SKM-1 treated with dmso at 0.1 percent for 144 hours (cell line): ENCODE data around the gene EZH2.

Source experiments
- DNase-seq: peaks from one replicate; lab custom pipeline; 2025; ENCODE audit not compliant: unreplicated experiment; lab: John Stamatoyannopoulos, UW

EZH2 gene

DNA sequence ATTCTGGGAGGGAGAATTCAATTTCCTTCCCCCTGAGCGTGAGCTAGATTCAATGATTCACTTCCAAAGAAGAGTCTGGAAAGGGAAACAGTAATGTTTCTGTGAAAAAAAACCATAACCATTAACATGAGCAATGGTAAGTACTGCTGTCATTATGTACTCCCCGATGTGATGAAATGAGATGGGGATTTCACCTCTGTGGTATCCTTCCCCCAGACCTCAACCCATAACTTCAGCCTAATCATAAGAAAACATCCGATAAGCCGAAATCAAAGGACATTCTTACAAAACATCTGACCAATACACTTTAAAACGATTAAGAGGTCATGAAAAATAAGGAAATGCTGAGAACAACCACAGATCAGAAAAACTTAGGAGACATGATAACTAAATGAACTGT, 27.2 kb downstream of the EZH2 start:
- DNase-seq = no peak

DNA sequence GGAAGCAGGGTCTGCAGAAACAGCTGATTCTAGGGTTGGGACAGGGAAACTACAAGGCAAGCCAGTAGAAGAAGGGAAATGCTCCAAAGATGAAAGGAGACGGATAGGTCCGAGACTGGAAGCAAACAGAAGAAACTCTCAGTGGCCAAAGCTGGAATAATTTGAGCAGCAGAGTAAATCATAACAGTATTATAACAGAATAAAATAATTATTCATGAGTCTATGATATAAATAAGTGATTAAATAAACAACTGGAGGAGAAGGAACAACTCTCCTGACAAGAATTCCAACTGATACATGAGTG, 27.6 kb downstream of the EZH2 start:
- no peak for DNase-seq

DNA sequence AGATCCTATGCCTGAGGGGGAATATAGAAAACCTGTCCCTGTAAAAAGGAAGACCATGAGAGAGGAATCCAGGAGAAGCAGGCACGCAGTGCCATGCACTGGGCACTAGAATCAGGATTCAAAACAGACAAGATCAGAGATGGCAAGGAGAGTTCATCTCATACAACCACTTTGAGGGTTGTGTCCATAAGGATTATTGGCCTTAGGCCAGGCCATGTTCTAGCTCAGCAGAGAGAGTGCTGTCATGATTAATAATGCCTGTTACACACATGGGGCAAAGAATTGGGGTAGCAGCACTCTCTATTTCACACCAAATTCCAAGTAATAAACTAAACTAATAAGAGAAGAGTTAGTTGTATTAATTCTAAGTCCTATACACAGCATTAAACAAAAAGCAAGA, 29.1 kb downstream of the EZH2 start:
- no peak for DNase-seq

DNA sequence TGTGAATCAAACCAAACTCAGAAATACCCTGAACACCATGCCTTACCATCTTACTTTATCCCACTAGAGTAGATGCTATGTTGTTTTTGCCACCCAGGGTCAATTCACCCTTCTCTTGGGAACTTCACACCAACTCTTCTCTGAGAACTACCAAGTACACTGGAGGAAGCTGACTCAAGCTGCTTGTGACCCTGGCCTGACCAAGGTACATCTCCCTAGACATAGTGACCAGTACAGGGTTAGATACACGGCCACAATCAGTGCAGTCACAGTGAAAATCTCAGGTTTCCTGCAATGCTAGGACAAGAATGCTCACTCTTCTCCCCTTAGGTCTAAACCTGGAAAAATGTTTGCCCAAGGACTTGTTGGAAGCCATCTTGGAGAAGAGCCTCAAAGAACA, 31.8 kb downstream of the EZH2 start:
- no peak for DNase-seq

DNA sequence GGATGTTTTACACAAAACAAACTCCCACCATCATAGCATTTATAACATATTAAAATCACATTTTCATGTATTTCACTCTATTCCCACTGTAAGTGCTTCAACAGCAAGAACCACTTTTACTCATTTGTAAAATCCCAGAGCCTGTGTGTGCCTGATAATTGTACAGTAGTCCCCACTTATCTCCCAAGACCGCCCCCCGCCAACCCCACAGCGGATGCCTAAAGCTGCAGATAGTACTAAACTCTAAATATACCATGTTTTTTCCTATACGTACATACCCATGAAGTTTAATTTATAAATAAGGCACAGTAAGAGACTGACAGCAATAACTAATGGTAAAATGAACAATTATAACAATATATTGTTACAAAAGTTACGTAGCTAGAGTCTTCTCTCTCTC, 33.5 kb downstream of the EZH2 start:
- DNase-seq = no peak

DNA sequence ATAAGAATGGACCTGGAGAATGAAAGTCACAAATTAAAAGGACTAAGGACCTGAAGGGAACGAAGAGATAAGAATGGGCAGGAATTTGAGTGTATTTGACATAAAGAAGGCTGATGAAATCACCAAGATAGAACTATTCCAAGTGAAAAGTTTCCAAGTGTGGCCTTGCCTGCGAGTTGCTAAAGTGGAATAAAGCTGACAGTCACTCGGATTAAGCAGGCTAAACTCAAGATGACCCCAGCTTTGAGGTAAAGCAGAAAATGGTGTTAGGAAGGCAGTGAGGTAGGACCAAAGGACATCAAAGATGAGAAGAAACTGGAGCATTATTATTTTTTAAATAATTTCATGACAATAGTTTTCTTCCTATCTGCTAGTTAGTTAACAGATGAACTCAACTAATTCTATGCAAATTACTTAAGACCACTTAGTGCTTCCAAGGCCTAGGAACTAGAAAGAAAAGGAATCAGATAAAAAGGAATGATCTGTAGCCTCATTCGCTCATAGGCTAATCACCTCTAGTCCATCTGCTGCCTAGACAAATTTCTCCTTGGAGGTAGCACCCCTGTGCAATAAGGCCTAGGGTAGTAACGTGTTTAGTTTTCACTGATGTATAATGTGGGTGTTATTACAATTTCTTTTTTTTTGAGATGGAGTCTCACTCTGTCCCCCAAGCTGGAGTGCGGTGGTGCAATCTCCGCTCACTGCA, 34.5 kb downstream of the EZH2 start:
- no peak for DNase-seq

DNA sequence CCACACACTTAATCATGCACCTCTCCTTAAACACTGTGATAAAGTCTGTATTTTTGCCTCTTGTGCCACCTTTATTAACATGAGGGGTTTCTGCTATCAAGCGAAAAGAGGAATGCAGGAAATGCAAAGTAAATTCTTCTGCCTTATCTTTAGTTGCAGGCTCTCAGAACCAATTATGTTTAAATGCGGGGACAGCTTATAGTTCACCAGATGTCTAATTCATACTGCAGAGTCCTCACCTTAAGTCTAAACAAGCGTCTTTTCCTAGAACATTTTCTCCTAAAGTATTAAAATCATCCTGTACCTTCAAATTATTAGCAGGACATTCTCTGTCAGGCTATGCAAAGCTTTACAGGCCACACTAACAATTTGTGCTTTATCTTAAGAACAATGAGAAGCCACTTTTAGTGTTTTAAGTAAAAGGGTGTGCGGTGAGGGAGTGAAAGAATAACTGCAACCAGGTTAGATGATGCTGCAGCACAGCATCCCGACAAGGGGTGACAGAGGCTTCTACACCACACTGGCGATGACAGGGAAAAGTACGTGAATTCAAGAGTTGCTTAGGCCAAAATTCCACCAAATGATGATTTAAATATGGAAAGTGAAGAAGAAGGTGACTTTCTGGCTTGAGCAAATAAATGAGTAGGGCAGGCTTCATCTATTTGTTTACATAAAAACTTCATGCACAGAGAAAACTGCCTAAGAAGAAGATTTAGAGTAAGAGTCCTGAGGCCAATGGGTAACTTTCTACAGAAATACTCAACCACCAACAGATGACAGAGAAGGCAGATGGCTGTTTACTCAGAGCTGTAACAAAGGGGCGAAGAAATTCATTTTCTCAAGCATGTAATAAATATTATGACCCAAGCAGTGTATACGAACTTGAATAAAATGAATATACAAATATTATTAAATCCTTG, 36.0 kb downstream of the EZH2 start:
- no peak for DNase-seq

DNA sequence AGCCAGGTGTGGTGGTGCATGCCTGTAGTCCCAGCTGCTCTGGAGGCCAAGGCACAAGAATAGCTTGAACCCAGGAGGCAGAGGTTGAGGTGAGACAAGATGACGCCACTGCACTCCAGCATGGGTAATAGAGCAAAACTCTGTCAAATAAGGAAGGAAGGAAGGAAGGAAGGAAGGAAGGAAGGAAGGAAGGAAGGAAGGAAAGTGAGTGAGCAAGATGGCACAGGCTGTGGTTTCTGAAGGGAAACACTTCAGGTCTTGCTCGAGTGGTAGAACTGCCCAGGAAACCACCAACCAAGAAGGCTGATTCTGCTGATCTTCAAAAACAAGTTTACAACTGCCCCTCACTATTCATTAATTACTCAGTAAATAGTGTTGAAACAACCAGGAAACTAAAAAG, 45.2 kb downstream of the EZH2 start:
- no peak for DNase-seq

DNA sequence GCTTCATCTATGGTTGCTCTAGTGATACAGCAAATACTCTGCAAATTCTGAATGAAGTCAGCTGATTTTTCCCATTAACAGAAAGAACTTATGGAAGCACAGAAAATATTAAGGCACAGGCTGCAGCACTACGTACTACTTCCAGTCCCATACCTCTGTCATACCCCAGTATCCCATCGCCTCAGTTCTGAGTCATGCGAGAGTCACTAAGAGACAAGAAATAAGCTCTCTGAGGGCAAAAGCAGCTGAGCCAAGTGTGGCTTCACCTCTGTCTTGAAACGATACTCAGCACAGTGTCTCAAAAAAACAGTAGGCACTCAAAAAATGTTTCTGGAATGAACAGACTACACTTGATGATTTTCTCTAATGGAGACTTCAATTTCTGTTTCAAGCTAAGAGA, 48.2 kb downstream of the EZH2 start:
- no peak for DNase-seq

DNA sequence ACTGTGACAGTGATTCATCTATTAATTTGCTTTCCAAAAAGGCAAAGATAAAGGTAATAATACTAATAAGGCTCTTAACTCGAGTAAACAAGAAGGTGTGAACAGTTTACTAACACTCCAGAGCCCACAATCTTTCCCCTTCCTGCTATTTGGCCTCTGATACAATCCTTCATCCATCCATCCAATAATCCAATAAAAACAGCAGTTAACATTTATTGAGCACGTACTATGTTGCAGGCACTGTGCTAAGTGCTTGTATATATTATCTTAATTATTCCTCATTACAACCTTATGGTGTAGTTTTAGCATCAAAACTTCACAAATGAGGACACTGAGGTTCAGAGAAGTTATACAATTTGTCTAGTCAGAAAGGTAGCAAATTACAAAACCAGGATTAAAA, 49.5 kb downstream of the EZH2 start:
- DNase-seq = no peak

DNA sequence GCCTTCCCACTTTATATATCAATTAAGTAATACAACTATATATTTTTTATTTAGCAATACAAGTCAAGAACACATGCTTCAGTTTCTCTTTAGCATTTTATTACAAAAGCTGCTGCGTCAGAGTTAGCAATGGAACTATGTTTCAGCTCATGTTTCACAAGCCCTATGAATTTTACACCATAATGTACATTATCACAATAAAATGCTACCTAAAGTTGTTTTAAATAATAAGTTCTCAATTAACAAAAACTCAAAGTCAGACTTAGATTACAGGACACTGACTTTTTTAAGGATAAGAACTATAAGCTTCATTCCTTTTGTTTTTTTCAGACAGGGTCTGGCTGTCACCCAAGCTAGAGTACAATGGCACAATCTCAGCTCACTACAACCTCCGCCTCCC, 52.3 kb downstream of the EZH2 start:
- no peak for DNase-seq

DNA sequence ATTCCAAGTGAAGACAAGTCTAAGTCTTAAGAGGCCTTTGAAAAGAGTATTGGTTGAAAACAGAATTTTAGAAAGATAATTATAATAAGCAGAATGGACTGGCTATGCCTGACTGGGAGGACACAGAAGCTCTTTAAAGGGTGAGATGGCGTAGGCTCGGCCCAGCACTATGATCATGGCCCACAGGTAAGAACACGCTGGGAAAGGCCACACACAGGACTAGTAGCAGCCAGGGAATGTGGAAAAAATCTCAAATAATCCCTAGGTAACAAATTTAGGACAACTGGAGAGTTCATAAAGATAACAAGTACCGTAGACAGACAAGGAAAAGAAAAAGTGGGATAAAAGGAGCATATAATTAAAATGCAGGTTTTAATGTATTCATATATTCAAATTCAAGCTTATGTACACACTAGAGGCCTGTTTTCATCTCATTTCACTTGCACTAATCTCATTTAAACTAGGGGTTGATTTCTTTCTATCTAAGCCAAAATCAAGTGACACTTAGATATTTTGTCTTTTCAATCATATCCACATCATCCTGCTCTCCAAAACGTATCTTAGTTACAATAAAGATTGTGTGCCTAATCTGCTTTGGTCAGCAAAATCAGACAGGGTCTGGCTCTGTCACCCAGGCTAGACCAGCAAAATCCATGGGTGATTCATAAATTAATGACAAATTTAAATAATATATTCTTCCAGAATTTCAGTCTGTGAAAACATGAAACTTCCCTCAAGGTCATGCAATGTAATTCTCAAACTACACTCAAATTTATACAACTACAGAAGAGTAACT, 53.0 kb downstream of the EZH2 start:
- no peak for DNase-seq

DNA sequence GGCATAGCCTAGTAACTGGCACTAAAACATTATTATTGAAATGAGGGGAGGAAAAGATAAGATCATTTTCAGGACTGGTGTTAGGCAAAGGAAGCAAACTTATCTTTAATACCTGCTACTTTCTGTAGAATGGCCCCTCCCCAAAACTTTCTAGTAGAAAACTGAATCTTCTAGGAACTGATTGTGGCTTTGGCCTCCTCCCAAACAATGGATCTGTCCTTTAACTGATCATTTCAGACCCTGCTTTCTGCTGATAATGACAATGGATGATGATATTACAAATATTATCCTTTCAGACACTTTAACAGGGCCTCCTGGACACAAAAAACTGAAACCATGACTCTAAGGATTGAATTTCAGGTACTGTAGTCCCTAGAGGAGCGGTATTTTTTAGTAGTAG, 55.1 kb downstream of the EZH2 start:
- no peak for DNase-seq

DNA sequence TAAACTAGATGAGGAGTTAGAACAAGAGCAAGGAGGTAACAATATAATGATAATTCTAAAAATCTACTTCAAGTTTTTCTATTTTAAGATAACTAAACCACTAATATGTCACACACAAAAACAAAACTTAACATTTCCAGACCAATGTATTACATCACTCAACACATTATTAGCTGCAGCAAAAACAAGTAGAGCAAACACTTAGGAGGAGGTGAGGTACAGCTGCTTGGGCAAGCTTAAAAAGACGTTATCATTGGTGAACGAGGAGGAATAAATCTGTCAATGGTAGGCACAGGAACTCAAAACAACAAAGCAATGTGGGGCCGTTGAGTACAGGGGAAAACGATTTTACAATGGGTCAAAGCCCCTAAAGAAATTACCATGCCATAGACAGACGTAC, 58.8 kb downstream of the EZH2 start:
- DNase-seq = no peak

DNA sequence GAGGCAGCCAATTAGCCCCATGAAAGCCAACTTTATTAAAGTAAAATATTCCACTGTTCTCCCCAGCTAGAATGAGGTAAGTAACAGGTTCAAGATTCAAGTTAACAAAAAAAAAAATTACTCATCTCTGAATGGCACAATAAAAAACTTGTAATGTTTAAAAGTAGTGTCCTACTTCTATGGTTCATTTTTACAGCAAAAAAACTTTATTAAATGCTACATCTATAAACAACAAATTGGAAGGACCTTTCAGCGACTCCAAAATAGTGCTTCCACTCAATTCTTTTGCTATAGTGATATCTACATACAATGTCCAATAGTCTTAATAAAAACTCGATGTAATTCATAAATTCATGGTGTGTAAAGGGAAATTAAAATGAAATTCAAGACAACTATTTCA, 59.2 kb downstream of the EZH2 start:
- no peak for DNase-seq

DNA sequence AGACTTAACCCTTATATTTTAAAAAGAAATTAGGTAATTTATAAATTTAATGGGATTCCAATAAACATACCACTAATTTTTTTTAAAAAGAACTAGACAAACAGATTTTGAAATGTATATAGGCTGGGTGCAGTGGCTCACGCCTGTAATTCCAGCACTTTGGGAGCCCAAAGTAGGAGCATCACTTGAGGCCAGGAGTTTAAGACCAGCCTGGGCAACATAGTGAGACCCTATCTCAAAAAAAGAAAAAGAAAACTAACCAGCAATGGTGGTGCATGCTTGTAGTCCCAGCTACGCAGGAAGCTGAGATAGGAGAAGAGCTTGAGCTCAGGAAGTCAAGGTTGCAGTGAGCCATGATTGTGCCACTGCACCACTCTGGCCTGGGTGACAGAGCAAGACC, 62.7 kb downstream of the EZH2 start:
- DNase-seq = no peak

DNA sequence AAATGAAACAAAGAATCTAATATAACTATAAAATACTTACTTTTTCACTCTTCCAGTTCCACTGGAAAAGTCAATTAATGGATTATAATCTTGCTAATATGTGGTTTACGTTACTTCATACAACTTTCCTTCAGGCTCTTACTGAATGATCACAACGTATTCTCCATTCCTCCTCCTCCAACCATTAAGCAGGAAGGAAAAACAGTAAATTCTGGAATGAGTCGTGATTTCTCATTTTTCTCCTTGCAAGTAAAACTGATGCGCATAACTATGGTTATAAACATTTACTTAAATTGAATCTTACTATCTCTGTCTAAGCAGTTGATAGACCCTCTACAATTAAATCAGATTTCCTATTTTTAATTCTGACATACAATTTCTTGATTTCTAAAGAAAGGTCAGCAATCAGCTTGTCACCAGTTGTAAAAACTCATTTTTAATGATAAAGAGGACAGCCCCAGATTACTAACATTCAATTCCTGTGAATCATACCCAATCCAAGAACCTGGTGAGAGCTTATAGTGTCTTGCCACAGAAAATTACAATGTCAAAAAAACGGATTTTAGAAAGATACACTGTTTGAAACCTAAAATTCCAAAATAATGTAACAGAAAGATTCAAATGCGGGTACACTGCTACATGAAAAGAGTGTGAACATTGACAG, 64.3 kb downstream of the EZH2 start:
- no peak for DNase-seq

DNA sequence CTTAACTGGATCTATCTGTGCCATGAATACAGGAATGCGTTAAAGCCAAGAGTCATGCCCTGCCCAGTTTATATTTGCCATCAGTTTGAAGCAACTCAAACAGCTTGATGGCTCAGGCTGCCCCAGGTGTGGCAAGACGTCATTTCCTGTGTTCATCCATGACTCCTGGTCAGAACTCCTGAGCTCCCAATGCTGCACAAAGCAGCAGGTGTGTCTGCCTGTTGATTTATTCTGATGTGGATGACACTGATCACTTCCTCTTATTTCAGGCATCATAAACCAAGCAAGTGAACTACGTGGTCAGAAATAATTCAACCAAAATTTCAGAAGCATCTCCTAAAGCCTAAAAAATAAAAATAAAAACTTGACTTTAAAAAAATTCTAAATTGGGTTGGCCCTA, 68.5 kb downstream of the EZH2 start:
- no peak for DNase-seq

DNA sequence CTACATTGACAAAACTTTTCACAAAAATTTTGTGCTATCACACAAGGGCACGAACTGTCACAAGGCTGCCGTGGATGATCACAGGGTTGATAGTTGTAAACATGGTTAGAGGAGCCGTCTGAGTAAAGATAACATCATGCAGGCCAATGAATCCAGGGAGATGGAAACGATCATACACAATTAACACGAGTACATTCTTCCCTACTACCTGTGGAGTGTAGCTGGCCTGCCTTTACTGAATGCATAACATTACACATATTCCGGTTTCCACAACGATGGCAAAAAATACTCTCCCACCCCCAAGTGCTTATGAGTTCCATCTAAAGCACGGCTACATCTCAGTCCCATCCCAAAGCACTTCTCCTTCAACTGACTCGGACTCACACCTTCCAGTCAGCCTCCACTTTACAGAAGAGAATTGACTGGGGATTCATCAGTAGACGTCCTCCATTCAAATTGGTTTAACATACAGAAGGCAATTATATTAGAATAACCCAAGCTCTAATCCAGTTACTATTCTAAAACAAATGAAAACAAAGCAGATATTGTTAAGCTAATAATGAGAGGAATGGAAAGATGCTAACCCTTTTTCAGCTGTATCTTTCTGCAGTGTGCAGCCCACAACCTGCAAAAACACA, 69.0 kb downstream of the EZH2 start:
- DNase-seq = no peak

DNA sequence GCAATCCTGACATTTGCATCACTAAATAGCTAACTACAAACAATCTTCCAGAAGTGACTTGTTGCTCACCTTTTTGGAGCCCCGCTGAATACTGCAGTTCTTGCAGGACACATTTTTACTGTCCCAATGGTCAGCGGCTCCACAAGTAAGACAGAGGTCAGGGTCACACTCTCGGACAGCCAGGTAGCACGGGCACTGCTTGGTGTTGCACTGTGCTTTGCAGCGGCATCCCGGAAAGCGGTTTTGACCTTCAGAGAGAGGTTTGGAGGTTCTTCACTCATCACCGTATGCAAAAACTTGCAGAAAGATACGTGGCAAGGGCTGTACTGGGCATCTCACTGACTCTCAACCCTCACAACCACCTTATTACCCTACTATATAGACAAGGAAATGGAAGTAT, 70.2 kb downstream of the EZH2 start:
- no peak for DNase-seq

DNA sequence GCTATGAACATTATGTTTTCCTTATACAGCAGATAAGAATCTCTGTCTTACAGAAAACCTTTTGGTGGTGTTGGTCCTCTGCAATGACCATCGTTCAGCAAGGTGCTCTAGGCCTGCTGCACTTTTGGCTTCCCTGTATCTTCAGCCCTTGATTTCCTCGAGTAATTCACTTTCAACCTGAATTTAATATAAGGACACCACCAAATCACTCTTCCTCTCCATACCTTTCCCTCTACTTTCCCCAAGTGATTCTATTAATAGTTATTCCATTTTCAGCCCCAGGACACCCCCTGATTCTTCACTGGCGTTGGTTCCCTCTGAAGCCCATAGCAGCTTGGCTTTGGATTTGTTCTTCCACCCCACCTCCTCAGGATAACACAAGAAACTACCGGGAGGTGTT, 72.2 kb downstream of the EZH2 start:
- no peak for DNase-seq
